ENCODE measurements around the gene ZNF217. TPM values are rescaled to one million over a fixed set of nuclear protein-coding genes. Genes with fewer than 3 reads are reported as not detected.

The ZNF217 gene
- polyA plus RNA-seq, 2 of the 4 experiments (the other 2 are of a cell fraction): 22.2 to 30.5 TPM

DNA sequence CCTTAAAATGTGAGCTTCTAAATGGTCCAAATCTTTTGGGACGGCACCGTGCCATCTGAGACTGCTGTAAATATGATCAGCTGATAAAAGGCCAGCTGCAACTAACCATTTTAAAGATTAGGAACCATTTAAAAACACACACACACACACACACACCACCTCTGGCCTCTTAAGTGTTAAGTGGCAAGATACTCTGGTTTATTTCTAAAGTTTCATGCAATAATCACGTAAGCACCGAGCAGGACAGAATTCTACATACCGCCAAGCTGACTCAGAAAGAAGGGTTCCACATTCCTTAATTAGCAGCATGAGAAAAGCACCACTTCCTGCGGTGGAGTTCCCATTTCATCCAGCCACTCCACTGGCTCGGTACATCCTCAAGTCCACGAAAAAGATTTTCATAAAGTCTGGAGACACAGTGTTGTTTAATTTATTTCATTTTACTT, 17.8 kb upstream of the ZNF217 start:
- peak overlapping the region; percentile 74 to 91 for H3K27ac ChIP-seq
- peak overlapping the region; percentile 79 for H3K4me2 ChIP-seq
- DNase-seq (ENCODE audit: low read depth in 1 of 2, low spot score in 1 of 2) (peak; percentile 65 to 90), ATAC-seq (peak; percentile 66 to 74), FAIRE-seq (peak; percentile 51)
- CTCF ChIA-PET: interaction anchor here (0.6 to 5.0 kb wide), 6 partner anchors 11 to 361 kb away, joined by 3 to 29 read pairs (median 4); no protein-coding TSS in a partner anchor
- H3K4me1 ChIP-seq: peaks cover 57% of the 10 kb centered on the region
- H3K4me3 ChIP-seq: 0 out of 3 replicates have a peak overlapping the region, but pooled peaks have one; percentile 0
- POLR2A ChIA-PET: interaction anchor here (0.7 to 5.6 kb wide), 3 partner anchors 11 to 254 kb away, joined by 4 to 46 read pairs (median 24); partner anchors contain the start of gene ZNF217
- 2% methylated on average over 8 of the region's 8 CpGs for WGBS (ENCODE audit: missing lambda C conversion rate)
- TF ChIP-seq JUNB (IDR thresholded peaks at IDR 0.05) (0 out of 2 replicates have a peak, but pooled peaks have one; percentile 14), FOSL2 (IDR thresholded peaks at IDR 0.05) (no peak), FOSL2 (CRISPR knock-in tag; IDR thresholded peaks at IDR 0.05) (peak; percentile 87), RAD21 (conservative IDR thresholded peaks at IDR 0.05 in 1 of 2, IDR thresholded peaks at IDR 0.05 in 1 of 2) (0 out of 5 replicates have a peak, but pooled peaks of 1 of the 2 experiments have one; percentile 26), ZFP36 (IDR thresholded peaks at IDR 0.05; ENCODE audit: borderline replicate concordance, partially characterized antibody) (no peak), POLR2AphosphoS2 (conservative IDR thresholded peaks at IDR 0.05; ENCODE audit: low read length) (no peak), EP300 (IDR thresholded peaks at IDR 0.05) (peak in 1 of 2 experiments; percentile 37; a peak in 1 of 5 replicates), ZC3H11A (IDR thresholded peaks at IDR 0.05) (no peak), CEBPB (IDR thresholded peaks at IDR 0.05) (peak in 1 of 2 experiments; percentile 49; a peak in 1 of 4 replicates), JUN (IDR thresholded peaks at IDR 0.05) (peak in 1 of 2 experiments; percentile 51; a peak in 2 of 5 replicates), GATA3 (IDR thresholded peaks at IDR 0.05; ENCODE audit: borderline replicate concordance) (peak; percentile 50; the same call in 1 of the 2 replicates), MYC (IDR thresholded peaks at IDR 0.05; ENCODE audit: borderline replicate concordance, low read length) (no peak)
- TF ChIP-seq, protein P1, sequence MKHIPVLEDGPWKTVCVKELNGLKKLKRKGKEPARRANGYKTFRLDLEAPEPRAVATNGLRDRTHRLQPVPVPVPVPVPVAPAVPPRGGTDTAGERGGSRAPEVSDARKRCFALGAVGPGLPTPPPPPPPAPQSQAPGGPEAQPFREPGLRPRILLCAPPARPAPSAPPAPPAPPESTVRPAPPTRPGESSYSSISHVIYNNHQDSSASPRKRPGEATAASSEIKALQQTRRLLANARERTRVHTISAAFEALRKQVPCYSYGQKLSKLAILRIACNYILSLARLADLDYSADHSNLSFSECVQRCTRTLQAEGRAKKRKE (CRISPR knock-in tag; IDR thresholded peaks at IDR 0.05; ENCODE audit: low read depth): no peak
- TF ChIP-seq, protein P2, sequence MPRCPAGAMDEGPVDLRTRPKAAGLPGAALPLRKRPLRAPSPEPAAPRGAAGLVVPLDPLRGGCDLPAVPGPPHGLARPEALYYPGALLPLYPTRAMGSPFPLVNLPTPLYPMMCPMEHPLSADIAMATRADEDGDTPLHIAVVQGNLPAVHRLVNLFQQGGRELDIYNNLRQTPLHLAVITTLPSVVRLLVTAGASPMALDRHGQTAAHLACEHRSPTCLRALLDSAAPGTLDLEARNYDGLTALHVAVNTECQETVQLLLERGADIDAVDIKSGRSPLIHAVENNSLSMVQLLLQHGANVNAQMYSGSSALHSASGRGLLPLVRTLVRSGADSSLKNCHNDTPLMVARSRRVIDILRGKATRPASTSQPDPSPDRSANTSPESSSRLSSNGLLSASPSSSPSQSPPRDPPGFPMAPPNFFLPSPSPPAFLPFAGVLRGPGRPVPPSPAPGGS (IDR thresholded peaks at IDR 0.05): no peak
- no peaks in the 10 kb centered on the region for H3K9me3 ChIP-seq

DNA sequence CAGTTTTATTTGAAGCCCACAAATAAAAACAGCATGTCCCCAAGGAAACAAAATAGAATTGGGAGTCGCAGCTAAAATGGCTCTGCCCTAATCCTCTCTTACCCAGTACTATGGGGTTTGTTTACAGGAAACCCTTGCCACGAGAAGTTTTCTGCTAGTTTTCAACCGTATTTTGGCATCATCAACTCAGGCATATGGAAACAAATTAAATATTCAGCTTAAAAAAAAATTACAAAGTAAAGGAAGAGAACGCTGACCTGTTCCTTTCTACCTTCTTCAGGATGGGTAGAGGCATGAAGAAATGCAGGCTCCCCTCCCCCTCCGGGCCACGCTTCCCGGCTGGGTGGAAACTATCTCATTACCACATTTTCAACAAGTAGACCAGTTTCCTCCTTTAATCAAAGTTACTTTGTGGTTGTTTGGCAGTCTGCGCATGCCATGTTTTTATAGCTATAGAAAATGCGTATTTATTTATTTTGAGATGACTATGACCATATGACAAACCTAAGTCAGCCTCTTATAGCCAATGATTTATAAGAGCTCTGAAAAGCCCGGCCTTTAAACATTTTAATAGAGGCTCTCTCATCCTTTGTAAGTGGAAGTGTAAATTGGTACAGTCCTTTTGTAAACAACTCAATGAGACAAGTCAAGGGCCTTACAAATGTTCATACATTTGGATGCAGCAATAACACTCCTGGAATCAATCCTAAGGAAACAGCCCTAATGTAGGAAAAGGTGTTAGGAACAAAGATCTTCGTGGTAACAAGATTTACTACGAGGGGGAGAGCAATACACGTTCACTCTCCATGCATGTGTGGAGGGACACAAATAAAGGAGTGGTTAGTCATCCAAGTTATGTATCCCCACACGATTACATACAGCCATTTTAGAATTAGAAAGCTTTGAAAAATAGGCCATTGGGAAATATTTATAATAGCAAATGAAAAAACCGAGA, 16.1 kb upstream of the ZNF217 start:
- H3K4me2 ChIP-seq: peak overlapping the region; percentile 79
- DNase-seq (ENCODE audit: low read depth in 1 of 2, low spot score in 1 of 2) (peak; percentile 57 to 88), ATAC-seq (peak; percentile 75 to 77), FAIRE-seq (no peak)
- peaks cover 63% of the 10 kb centered on the region for H3K4me1 ChIP-seq
- ChIA-PET POLR2A (interaction anchor here (0.6 to 5.6 kb wide), 8 partner anchors 13 to 143 kb away, joined by 3 to 46 read pairs (median 4); partner anchors contain the start of gene ZNF217), CTCF (interaction anchor here (0.8 to 1.4 kb wide), 4 partner anchors 11 to 330 kb away, joined by 3 to 9 read pairs (median 3); no protein-coding TSS in a partner anchor)
- no peaks in the 10 kb centered on the region for H3K9me3 ChIP-seq
- H3K27ac ChIP-seq: peak overlapping the region; percentile 74 to 87
- WGBS (ENCODE audit: missing lambda C conversion rate): 2% methylated on average over 15 of the region's 15 CpGs
- peak overlapping the region; percentile 27 for H3K4me3 ChIP-seq
- TF ChIP-seq GATA3 (IDR thresholded peaks at IDR 0.05; ENCODE audit: borderline replicate concordance): peak; percentile 56; the same call in 1 of the 2 replicates
- TF ChIP-seq KDM1A (IDR thresholded peaks at IDR 0.05; ENCODE audit: low read depth): no peak
- TF ChIP-seq, protein P3, sequence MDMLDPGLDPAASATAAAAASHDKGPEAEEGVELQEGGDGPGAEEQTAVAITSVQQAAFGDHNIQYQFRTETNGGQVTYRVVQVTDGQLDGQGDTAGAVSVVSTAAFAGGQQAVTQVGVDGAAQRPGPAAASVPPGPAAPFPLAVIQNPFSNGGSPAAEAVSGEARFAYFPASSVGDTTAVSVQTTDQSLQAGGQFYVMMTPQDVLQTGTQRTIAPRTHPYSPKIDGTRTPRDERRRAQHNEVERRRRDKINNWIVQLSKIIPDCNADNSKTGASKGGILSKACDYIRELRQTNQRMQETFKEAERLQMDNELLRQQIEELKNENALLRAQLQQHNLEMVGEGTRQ (IDR thresholded peaks at IDR 0.05): no peak
- peak in 1 of 2 experiments; percentile 34; a peak in 1 of 4 replicates for TF ChIP-seq CEBPB (IDR thresholded peaks at IDR 0.05)
- TF ChIP-seq JUN (IDR thresholded peaks at IDR 0.05): peak; percentile 57 to 71; a peak in 3 of 5 replicates
- TF ChIP-seq ZSCAN20 (CRISPR knock-in tag; IDR thresholded peaks at IDR 0.05): no peak
- no peak for TF ChIP-seq CHD2 (IDR thresholded peaks at IDR 0.05; ENCODE audit: low read length, partially characterized antibody)
- peak; percentile 66; the same call in 1 of the 2 replicates for TF ChIP-seq HOXB5 (CRISPR knock-in tag; IDR thresholded peaks at IDR 0.05)
- peak; percentile 19 for TF ChIP-seq MAFK (IDR thresholded peaks at IDR 0.05; ENCODE audit: partially characterized antibody)
- TF ChIP-seq HDAC2 (IDR thresholded peaks at IDR 0.05): no peak
- 0 out of 2 replicates have a peak, but pooled peaks have one; percentile 17 for TF ChIP-seq HOXB13 (CRISPR knock-in tag; IDR thresholded peaks at IDR 0.05; ENCODE audit: low read depth)
- no peak for TF ChIP-seq POLR2AphosphoS2 (conservative IDR thresholded peaks at IDR 0.05; ENCODE audit: low read length)
- TF ChIP-seq PHF8 (IDR thresholded peaks at IDR 0.05; ENCODE audit: borderline replicate concordance, low read depth): no peak
- TF ChIP-seq, protein P1 (CRISPR knock-in tag; IDR thresholded peaks at IDR 0.05; ENCODE audit: low read depth): no peak; the same call in 1 of the 2 replicates
- TF ChIP-seq, protein P4, sequence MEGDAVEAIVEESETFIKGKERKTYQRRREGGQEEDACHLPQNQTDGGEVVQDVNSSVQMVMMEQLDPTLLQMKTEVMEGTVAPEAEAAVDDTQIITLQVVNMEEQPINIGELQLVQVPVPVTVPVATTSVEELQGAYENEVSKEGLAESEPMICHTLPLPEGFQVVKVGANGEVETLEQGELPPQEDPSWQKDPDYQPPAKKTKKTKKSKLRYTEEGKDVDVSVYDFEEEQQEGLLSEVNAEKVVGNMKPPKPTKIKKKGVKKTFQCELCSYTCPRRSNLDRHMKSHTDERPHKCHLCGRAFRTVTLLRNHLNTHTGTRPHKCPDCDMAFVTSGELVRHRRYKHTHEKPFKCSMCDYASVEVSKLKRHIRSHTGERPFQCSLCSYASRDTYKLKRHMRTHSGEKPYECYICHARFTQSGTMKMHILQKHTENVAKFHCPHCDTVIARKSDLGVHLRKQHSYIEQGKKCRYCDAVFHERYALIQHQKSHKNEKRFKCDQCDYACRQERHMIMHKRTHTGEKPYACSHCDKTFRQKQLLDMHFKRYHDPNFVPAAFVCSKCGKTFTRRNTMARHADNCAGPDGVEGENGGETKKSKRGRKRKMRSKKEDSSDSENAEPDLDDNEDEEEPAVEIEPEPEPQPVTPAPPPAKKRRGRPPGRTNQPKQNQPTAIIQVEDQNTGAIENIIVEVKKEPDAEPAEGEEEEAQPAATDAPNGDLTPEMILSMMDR (IDR thresholded peaks at IDR 0.05): no peak
- TF ChIP-seq, protein P5, sequence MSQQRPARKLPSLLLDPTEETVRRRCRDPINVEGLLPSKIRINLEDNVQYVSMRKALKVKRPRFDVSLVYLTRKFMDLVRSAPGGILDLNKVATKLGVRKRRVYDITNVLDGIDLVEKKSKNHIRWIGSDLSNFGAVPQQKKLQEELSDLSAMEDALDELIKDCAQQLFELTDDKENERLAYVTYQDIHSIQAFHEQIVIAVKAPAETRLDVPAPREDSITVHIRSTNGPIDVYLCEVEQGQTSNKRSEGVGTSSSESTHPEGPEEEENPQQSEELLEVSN (IDR thresholded peaks at IDR 0.05; ENCODE audit: borderline replicate concordance, low read depth): no peak
- TF ChIP-seq SMC3 (IDR thresholded peaks at IDR 0.05): 0 out of 3 replicates have a peak, but pooled peaks have one; percentile 18
- no peak for TF ChIP-seq FOSL2 (IDR thresholded peaks at IDR 0.05)
- TF ChIP-seq FOSL2 (CRISPR knock-in tag; IDR thresholded peaks at IDR 0.05): peak; percentile 74

All from A549 (cell line).